Measurements from ENCODE around the gene MSMP. TPM values are rescaled to one million over a fixed set of nuclear protein-coding genes. Genes with fewer than 3 reads are reported as not detected.

Gene MSMP
- total RNA-seq, 2 experiments from 2014 or later, result 2.3 to 4.1 TPM

DNA sequence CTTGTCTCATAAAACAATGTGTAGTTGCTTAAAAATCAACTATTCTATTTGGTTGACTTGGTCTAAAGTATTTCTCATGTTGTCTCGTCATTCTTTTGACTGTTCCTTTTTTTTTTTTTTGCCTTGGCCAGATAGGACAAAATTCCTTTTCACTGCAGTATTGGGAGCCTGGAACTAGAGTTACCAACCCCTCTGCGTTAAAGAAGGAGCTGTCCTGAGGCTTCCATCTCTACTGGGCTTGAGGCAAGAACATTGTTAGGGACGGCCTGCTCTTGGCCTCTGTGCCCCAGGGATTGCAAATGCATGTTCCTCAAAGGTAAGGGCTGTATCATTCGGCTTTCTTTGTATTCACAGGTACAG is 35.9 kb upstream of the MSMP start:
- H3K79me2 ChIP-seq (ENCODE audit: insufficient read depth, low read depth, low read length), result no peaks in the 10 kb centered on the region
- DNase-seq (ENCODE audit: low spot score), result no peak
- TF ChIP-seq, protein P1, sequence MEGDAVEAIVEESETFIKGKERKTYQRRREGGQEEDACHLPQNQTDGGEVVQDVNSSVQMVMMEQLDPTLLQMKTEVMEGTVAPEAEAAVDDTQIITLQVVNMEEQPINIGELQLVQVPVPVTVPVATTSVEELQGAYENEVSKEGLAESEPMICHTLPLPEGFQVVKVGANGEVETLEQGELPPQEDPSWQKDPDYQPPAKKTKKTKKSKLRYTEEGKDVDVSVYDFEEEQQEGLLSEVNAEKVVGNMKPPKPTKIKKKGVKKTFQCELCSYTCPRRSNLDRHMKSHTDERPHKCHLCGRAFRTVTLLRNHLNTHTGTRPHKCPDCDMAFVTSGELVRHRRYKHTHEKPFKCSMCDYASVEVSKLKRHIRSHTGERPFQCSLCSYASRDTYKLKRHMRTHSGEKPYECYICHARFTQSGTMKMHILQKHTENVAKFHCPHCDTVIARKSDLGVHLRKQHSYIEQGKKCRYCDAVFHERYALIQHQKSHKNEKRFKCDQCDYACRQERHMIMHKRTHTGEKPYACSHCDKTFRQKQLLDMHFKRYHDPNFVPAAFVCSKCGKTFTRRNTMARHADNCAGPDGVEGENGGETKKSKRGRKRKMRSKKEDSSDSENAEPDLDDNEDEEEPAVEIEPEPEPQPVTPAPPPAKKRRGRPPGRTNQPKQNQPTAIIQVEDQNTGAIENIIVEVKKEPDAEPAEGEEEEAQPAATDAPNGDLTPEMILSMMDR (conservative IDR thresholded peaks at IDR 0.05; ENCODE audit: low read length), result no peak
- no peak for TF ChIP-seq EZH2phosphoT487 (IDR thresholded peaks at IDR 0.05; ENCODE audit: borderline replicate concordance, low read depth, low read length)
- intact Hi-C loops (cut with micrococcal nuclease; ENCODE audit: unreplicated experiment), result loop anchor here (1.0 to 10.0 kb wide), 3 partner anchors 36 to 235 kb away; no protein-coding TSS in a partner anchor
- no peak overlapping the region for H3K27ac ChIP-seq (ENCODE audit: low read depth, low read length, poor library complexity, severe bottlenecking)
- no peak overlapping the region for H3K4me2 ChIP-seq (ENCODE audit: low read length)
- no peaks in the 10 kb centered on the region for H3K9me3 ChIP-seq (ENCODE audit: low read length)
- POLR2A ChIA-PET, result interaction anchor here (0.6 to 1.1 kb wide), 4 partner anchors 12 to 59 kb away, joined by 3 to 4 read pairs (median 3); no protein-coding TSS in a partner anchor
- H3K9me2 ChIP-seq (ENCODE audit: insufficient read depth, low read length), result no peaks in the 10 kb centered on the region
- no peak overlapping the region for H2AFZ ChIP-seq (ENCODE audit: low read length)
- CTCF ChIA-PET (ENCODE audit: unreplicated experiment), result interaction anchor here (0.6 to 1.4 kb wide), 6 partner anchors 15 to 92 kb away, joined by 3 to 5 read pairs (median 3); partner anchors contain the start of gene HINT2
- H4K20me1 ChIP-seq (ENCODE audit: insufficient read depth, low read length), result no peaks in the 10 kb centered on the region
- no TSS peak for BruUV-seq (replicated peaks)
- peaks cover 3% of the 10 kb centered on the region; the same call in 1 of the 2 replicates for H3K36me3 ChIP-seq (ENCODE audit: insufficient read depth, low read length)
- H3K4me3 ChIP-seq (ENCODE audit: low read depth, low read length, poor library complexity, severe bottlenecking), result no peak overlapping the region
- peaks cover 18% of the 10 kb centered on the region for H3K4me1 ChIP-seq (ENCODE audit: insufficient read depth, low read length, poor library complexity, severe bottlenecking)

DNA sequence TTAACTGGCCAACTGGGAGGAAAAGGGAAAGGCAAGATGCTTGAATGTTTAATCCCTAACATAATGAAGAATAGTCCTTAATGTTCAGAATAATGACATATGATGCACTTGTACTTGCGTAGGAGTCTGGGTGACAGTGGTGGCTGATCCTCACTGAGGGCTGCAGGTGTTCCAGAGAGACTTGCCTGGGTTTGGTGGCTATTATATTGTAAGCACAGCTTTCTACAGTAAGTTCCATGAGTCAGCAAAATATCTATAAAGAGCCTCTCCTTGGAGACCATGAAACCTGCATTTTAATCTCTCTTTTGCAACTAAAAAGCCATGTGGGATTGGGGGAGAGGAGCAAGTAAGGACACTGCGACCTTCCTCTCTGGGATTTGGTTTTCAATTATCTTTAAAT is 35.5 kb upstream of the MSMP start:
- DNase-seq (ENCODE audit: low spot score), result no peak
- intact Hi-C loops (cut with micrococcal nuclease; ENCODE audit: unreplicated experiment), result no loop called here

DNA sequence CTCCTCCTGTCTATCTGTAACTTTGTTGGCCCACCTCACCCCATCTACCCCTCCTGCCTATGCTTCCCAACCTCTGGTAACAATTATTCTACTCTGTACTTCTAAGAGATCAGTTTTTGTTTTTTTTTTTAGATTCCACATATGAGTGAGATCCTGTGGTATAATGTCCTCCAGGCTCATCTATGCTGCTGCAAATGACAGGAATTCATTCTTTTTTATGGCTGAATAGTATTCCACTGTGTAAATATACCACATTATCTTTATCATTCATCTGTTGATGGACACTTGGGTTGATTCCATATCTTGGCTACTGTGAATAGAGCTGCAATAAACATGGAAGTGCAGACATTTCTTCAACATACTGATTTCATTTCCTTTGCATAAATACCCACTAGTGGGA is 29.3 kb upstream of the MSMP start:
- H3K4me3 ChIP-seq (ENCODE audit: low read depth, low read length, poor library complexity, severe bottlenecking), result no peak overlapping the region
- H2AFZ ChIP-seq (ENCODE audit: low read length), result no peak overlapping the region
- H3K79me2 ChIP-seq (ENCODE audit: insufficient read depth, low read depth, low read length), result no peaks in the 10 kb centered on the region
- no peak for TF ChIP-seq EZH2phosphoT487 (IDR thresholded peaks at IDR 0.05; ENCODE audit: borderline replicate concordance, low read depth, low read length)
- TF ChIP-seq, protein P1 (conservative IDR thresholded peaks at IDR 0.05; ENCODE audit: low read length), result no peak
- BruUV-seq (replicated peaks), result no TSS peak
- CTCF ChIA-PET (ENCODE audit: unreplicated experiment), result no interaction called here
- intact Hi-C loops (cut with micrococcal nuclease; ENCODE audit: unreplicated experiment), result no loop called here
- no peaks in the 10 kb centered on the region for H4K20me1 ChIP-seq (ENCODE audit: insufficient read depth, low read length)
- H3K27ac ChIP-seq (ENCODE audit: low read depth, low read length, poor library complexity, severe bottlenecking), result no peak overlapping the region
- no peak overlapping the region for H3K4me2 ChIP-seq (ENCODE audit: low read length)
- no peak for DNase-seq (ENCODE audit: low spot score)
- peaks cover 19% of the 10 kb centered on the region for H3K4me1 ChIP-seq (ENCODE audit: insufficient read depth, low read length, poor library complexity, severe bottlenecking)
- POLR2A ChIA-PET, result interaction anchor here (1.6 kb wide), 1 partner anchor 11 kb away, joined by 3 read pairs; no protein-coding TSS in a partner anchor
- H3K9me2 ChIP-seq (ENCODE audit: insufficient read depth, low read length), result no peaks in the 10 kb centered on the region
- H3K36me3 ChIP-seq (ENCODE audit: insufficient read depth, low read length), result peaks cover 15% of the 10 kb centered on the region
- no peaks in the 10 kb centered on the region for H3K9me3 ChIP-seq (ENCODE audit: low read length)

More for the DNA sequence above, 35.5 kb upstream of the MSMP start:
- H3K9me3 ChIP-seq (ENCODE audit: low read length), result no peaks in the 10 kb centered on the region
- H3K36me3 ChIP-seq (ENCODE audit: insufficient read depth, low read length), result peaks cover 3% of the 10 kb centered on the region; the same call in 1 of the 2 replicates
- no peak overlapping the region for H3K27ac ChIP-seq (ENCODE audit: low read depth, low read length, poor library complexity, severe bottlenecking)
- ChIA-PET POLR2A (interaction anchor here (0.5 to 1.5 kb wide), 3 partner anchors 37 to 149 kb away, joined by 3 to 6 read pairs (median 5); partner anchors contain the start of genes GBA2 and RGP1), CTCF (ENCODE audit: unreplicated experiment) (interaction anchor here (0.8 to 1.4 kb wide), 4 partner anchors 14 to 93 kb away, joined by 3 to 5 read pairs (median 4); partner anchors contain the start of gene HINT2)
- no peaks in the 10 kb centered on the region for H4K20me1 ChIP-seq (ENCODE audit: insufficient read depth, low read length)
- no peak overlapping the region for H2AFZ ChIP-seq (ENCODE audit: low read length)
- no TSS peak for BruUV-seq (replicated peaks)
- no peak overlapping the region for H3K4me2 ChIP-seq (ENCODE audit: low read length)
- TF ChIP-seq, protein P1 (conservative IDR thresholded peaks at IDR 0.05; ENCODE audit: low read length), result no peak
- TF ChIP-seq EZH2phosphoT487 (IDR thresholded peaks at IDR 0.05; ENCODE audit: borderline replicate concordance, low read depth, low read length), result no peak
- H3K79me2 ChIP-seq (ENCODE audit: insufficient read depth, low read depth, low read length), result no peaks in the 10 kb centered on the region
- no peaks in the 10 kb centered on the region for H3K9me2 ChIP-seq (ENCODE audit: insufficient read depth, low read length)
- H3K4me3 ChIP-seq (ENCODE audit: low read depth, low read length, poor library complexity, severe bottlenecking), result no peak overlapping the region
- H3K4me1 ChIP-seq (ENCODE audit: insufficient read depth, low read length, poor library complexity, severe bottlenecking), result peaks cover 19% of the 10 kb centered on the region
